Stimulated activated CD4-positive, alpha-beta T cell treated with anti-CD3 and anti-CD28 coated beads, Interleukin-4, amount 100 ng/mL, for 24 hours (primary cell): Measurements from ENCODE around the gene VDAC1.
"Not testable (repeated sequence)": the region's sequence is repeated elsewhere in the genome, so short reads cannot be mapped to it uniquely, and the experiment has no call there.

Experiments
- DNase-seq: peaks from one replicate; pipeline ENCODE4 v3.0.0-alpha.2; 2020

VDAC1 gene

GRCh38 chr5:134004626-134005416, at the start of gene VDAC1:
Gene VDAC1 (minus strand): TSS chr5:134004975. CDS start chr5:133993012, 11,963 bp downstream.
- peak; percentile 81 for DNase-seq

- no peak for DNase-seq
These were observed 49.1 kb upstream of the VDAC1 start for GRCh38 chr5:134053840-134054338.

GRCh38 chr5:134053314-134053839, 48.6 kb upstream of the VDAC1 start:
- DNase-seq, result no peak

GRCh38 chr5:134051305-134051704, 46.5 kb upstream of the VDAC1 start:
- no peak for DNase-seq

GRCh38 chr5:134048864-134049263, 44.1 kb upstream of the VDAC1 start:
- no peak for DNase-seq

GRCh38 chr5:134047687-134048056, 42.9 kb upstream of the VDAC1 start:
- DNase-seq, result no peak

- DNase-seq, result no peak
These were observed 42.3 kb upstream of the VDAC1 start for GRCh38 chr5:134046801-134047686.

- DNase-seq, result no peak
These were observed 41.6 kb upstream of the VDAC1 start for GRCh38 chr5:134046330-134046729.

- DNase-seq, result no peak
These were observed 39.3 kb upstream of the VDAC1 start for GRCh38 chr5:134043793-134044792.

GRCh38 chr5:134041570-134042411, 37.0 kb upstream of the VDAC1 start:
- DNase-seq, result no peak

GRCh38 chr5:134038138-134038537, 33.4 kb upstream of the VDAC1 start:
- no peak for DNase-seq

- DNase-seq, result no peak
These were observed 32.4 kb upstream of the VDAC1 start for GRCh38 chr5:134037160-134037559.

GRCh38 chr5:134034326-134034725, 29.6 kb upstream of the VDAC1 start:
- DNase-seq, result no peak

GRCh38 chr5:134030303-134030964, 25.7 kb upstream of the VDAC1 start:
- not testable (repeated sequence) for DNase-seq

GRCh38 chr5:134029156-134029555, 24.4 kb upstream of the VDAC1 start:
- no peak for DNase-seq

- no peak for DNase-seq
These were observed 23.7 kb upstream of the VDAC1 start for GRCh38 chr5:134028496-134028895.

GRCh38 chr5:134027288-134027615, 22.5 kb upstream of the VDAC1 start:
- no peak for DNase-seq

- peak; percentile 58 for DNase-seq
These were observed 21.9 kb upstream of the VDAC1 start for GRCh38 chr5:134026521-134027287.

- DNase-seq, result no peak
These were observed 21.0 kb upstream of the VDAC1 start for GRCh38 chr5:134025786-134026185.

- no peak for DNase-seq
These were observed 20.0 kb upstream of the VDAC1 start for GRCh38 chr5:134024811-134025210.
